CD14-positive monocyte (primary cell): ENCODE results near the gene DHCR24. TPM values are rescaled to one million over a fixed set of nuclear protein-coding genes. Genes with fewer than 3 reads are reported as not detected.

Experiments used
- DNase-seq, 3 donors: peaks; one replicate each; pipeline ENCODE4 v3.0.0-alpha.2; 2011 to 2022
- H2AFZ ChIP-seq: 2 replicates; pipeline ENCODE4 v1.6.0; 2012; ENCODE audit warnings: mild to moderate bottlenecking, low read depth, low read length, inconsistent platforms; ENCODE audit not compliant: insufficient read depth, poor library complexity, severe bottlenecking
- H3K27ac ChIP-seq, 2 donors: 1 replicate in 1 of 2; 2 replicates in 1 of 2; pipeline ENCODE4 v1.5.1; 2012 to 2013; ENCODE audit warnings: low read length in 2 of 2, control low read depth in 1 of 2, inconsistent platforms in 1 of 2, low read depth in 1 of 2, mild to moderate bottlenecking in 1 of 2
- H3K27me3 ChIP-seq, 2 donors: one replicate each; pipeline versions ENCODE4 v1.6.0 to v1.6.1; 2011 to 2013; ENCODE audit warnings: low read length in 2 of 2; ENCODE audit not compliant: control insufficient read depth in 2 of 2, insufficient read depth in 2 of 2
- H3K36me3 ChIP-seq, 2 donors: replicated peaks in 1 of 2; 1 replicate in 1 of 2; 2 replicates in 1 of 2; pipeline versions ENCODE4 v1.5.1 to v1.6.1; 2012 to 2013; ENCODE audit warnings: low read length in 2 of 2, control low read depth in 1 of 2, inconsistent platforms in 1 of 2, mild to moderate bottlenecking in 1 of 2; ENCODE audit not compliant: insufficient read depth in 2 of 2, control insufficient read depth in 1 of 2
- H3K4me1 ChIP-seq, 2 donors: 1 replicate in 1 of 2; 2 replicates in 1 of 2; pipeline versions ENCODE4 v1.5.1 to v1.6.1; 2012 to 2013; ENCODE audit warnings: low read length in 2 of 2, control low read depth in 1 of 2, inconsistent platforms in 1 of 2, mild to moderate bottlenecking in 1 of 2, moderate library complexity in 1 of 2; ENCODE audit not compliant: insufficient read depth in 2 of 2, control insufficient read depth in 1 of 2
- H3K4me2 ChIP-seq: replicated peaks from 2 replicates; pipeline ENCODE3; 2012; ENCODE audit warnings: low read length, moderate library complexity, mild to moderate bottlenecking; ENCODE audit not compliant: poor library complexity, severe bottlenecking; ENCODE audit errors: extremely low read depth
- H3K4me3 ChIP-seq, 3 experiments: fragments of 200-600 bp in 1 of 3; sonication (generic) in 1 of 3; replicated peaks in 1 of 3; 1 replicate in 2 of 3; 2 replicates in 1 of 3; pipeline ENCODE4 v1.5.1; 2011 to 2013; ENCODE audit warnings: low read length in 3 of 3, mild to moderate bottlenecking in 3 of 3, control low read depth in 2 of 3, low read depth in 2 of 3, inconsistent platforms in 1 of 3, moderate library complexity in 1 of 3
- H3K79me2 ChIP-seq: 2 replicates; pipeline ENCODE4 v1.6.0; 2012; ENCODE audit warnings: mild to moderate bottlenecking, control low read depth, inconsistent platforms, low read length, moderate library complexity; ENCODE audit not compliant: insufficient read depth
- H3K9ac ChIP-seq: 2 replicates; pipeline ENCODE4 v1.6.0; 2017; ENCODE audit warnings: low read length, mild to moderate bottlenecking; ENCODE audit not compliant: insufficient read depth, poor library complexity, severe bottlenecking
- H3K9me3 ChIP-seq, 2 donors: replicated peaks in 1 of 2; 1 replicate in 1 of 2; 2 replicates in 1 of 2; pipeline versions ENCODE4 v1.5.1 to v1.6.1; 2012 to 2013; ENCODE audit warnings: low read length in 2 of 2, control low read depth in 1 of 2; ENCODE audit not compliant: control insufficient read depth in 1 of 2, insufficient read depth in 1 of 2
- H4K20me1 ChIP-seq: 2 replicates; pipeline ENCODE4 v1.6.0; 2012; ENCODE audit warnings: mild to moderate bottlenecking, low read length, control low read depth, moderate library complexity; ENCODE audit not compliant: insufficient read depth
- H3K27ac Mint-ChIP-seq, 7 donors: one replicate each; pipeline ENCODE4 v1.8.0; 2020; ENCODE audit warnings: mild to moderate bottlenecking in 7 of 7, mixed read lengths in 7 of 7, moderate library complexity in 6 of 7, inconsistent platforms in 2 of 7
- H3K27me3 Mint-ChIP-seq, 3 donors: one replicate each; pipeline ENCODE4 v1.8.0; 2021 to 2022; ENCODE audit warnings: low read depth in 3 of 3, mild to moderate bottlenecking in 3 of 3, mixed read lengths in 3 of 3, moderate library complexity in 3 of 3, inconsistent platforms in 1 of 3
- H3K36me3 Mint-ChIP-seq, 2 donors: one replicate each; pipeline ENCODE4 v1.8.0; 2020; ENCODE audit warnings: mixed read lengths in 2 of 2, inconsistent platforms in 1 of 2, mild to moderate bottlenecking in 1 of 2
- H3K4me1 Mint-ChIP-seq: one replicate; pipeline ENCODE4 v1.8.0; 2020; ENCODE audit warnings: mild to moderate bottlenecking, mixed read lengths
- H3K4me3 Mint-ChIP-seq, 2 donors: one replicate each; pipeline ENCODE4 v1.8.0; 2020; ENCODE audit warnings: mild to moderate bottlenecking in 2 of 2, mixed read lengths in 2 of 2, moderate library complexity in 1 of 2
- H3K9me3 Mint-ChIP-seq, 7 donors: one replicate each; pipeline ENCODE4 v1.8.0; 2020 to 2022; ENCODE audit warnings: mixed read lengths in 7 of 7, mild to moderate bottlenecking in 6 of 7, moderate library complexity in 6 of 7, inconsistent platforms in 2 of 7
- WGBS: methylation state at CpG from one replicate; pipeline ENCODE4 v1.1.5; 2013; ENCODE audit warnings: missing lambda C conversion rate; ENCODE audit not compliant: insufficient coverage; 5-methylcytosine and 5-hydroxymethylcytosine counted together
- intact Hi-C, 2 donors: fragments of 100-400 bp; cut with micrococcal nuclease; formaldehyde crosslinking; loops; one replicate each; pipeline versions ENCODE4 v1.15.0 to v1.15.1; 2023
- polyA plus RNA-seq, 3 donors: library from polyadenylated mRNA; depleted of rRNA in 1 of 3; unstranded in 2 of 3; stranded (reverse) in 1 of 3; fragments of 300-500 nt in 2 of 3; fragments of >200 nt in 1 of 3; fragmentation: Illumina TruSeq in 2 of 3; gene quantifications; 1 replicate in 2 of 3; 2 replicates in 1 of 3; pipeline ENCODE4 v1.2.3, GENCODE V29; 2012 to 2021
- TF ChIP-seq, protein P1 (sequence below): fragments of 200-600 bp; IDR thresholded peaks from one replicate; pipeline ENCODE4 v1.8.0; 2022; ENCODE audit warnings: antibody characterized with exemption, mild to moderate bottlenecking

Gene DHCR24
- polyA plus RNA-seq, 3 donors = 0.48 to 3.5 (median 3.0) TPM

DNA sequence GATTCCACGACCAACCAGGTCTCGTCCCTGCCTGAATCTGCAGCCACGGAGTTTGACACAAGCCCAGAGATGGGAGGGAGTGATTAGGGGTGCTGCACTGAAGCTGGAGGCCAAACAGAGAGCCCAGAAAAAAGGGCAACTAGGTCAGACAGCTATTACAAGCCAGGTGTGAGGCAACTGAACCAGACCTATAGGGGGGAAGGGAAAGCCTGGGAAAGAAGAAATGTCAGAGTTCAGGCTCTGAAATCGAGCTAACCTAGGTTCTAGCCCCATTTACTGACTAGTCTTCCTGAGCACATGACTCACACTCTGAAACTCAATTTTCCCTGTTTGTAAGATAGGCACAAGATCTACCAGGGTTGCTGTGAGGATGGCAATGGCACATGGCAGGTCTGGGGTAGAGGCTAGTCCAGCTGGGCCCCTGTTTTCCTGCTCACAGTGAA, 1.7 kb downstream of the DHCR24 start:
- intact Hi-C loops = no loop called here
- H3K27ac Mint-ChIP-seq = peak overlapping the region in 1 of 7 donors; percentile 42
- no peak overlapping the region for H3K27ac ChIP-seq
- TF ChIP-seq, protein P1, sequence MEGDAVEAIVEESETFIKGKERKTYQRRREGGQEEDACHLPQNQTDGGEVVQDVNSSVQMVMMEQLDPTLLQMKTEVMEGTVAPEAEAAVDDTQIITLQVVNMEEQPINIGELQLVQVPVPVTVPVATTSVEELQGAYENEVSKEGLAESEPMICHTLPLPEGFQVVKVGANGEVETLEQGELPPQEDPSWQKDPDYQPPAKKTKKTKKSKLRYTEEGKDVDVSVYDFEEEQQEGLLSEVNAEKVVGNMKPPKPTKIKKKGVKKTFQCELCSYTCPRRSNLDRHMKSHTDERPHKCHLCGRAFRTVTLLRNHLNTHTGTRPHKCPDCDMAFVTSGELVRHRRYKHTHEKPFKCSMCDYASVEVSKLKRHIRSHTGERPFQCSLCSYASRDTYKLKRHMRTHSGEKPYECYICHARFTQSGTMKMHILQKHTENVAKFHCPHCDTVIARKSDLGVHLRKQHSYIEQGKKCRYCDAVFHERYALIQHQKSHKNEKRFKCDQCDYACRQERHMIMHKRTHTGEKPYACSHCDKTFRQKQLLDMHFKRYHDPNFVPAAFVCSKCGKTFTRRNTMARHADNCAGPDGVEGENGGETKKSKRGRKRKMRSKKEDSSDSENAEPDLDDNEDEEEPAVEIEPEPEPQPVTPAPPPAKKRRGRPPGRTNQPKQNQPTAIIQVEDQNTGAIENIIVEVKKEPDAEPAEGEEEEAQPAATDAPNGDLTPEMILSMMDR = no peak
- H3K4me2 ChIP-seq = no peak overlapping the region
- H3K79me2 ChIP-seq = no peaks in the 10 kb centered on the region
- peaks cover 0 to 5% (median 0%) of the 10 kb centered on the region in 7 donors for H3K9me3 Mint-ChIP-seq
- H3K27me3 ChIP-seq = peaks cover 6 to 37% of the 10 kb centered on the region in 2 donors
- no peak overlapping the region for H2AFZ ChIP-seq
- no peak for DNase-seq
- peaks cover 21 to 35% of the 10 kb centered on the region in 2 donors for H3K4me1 ChIP-seq
- H3K9ac ChIP-seq = no peak overlapping the region
- peaks cover 19 to 34% (median 34%) of the 10 kb centered on the region in 3 donors for H3K27me3 Mint-ChIP-seq
- H3K36me3 ChIP-seq = peaks cover 0 to 4% of the 10 kb centered on the region in 2 donors
- 97% methylated on average over 3 of the region's 4 CpGs for WGBS
- no peak overlapping the region for H3K4me3 Mint-ChIP-seq
- no peaks in the 10 kb centered on the region for H3K9me3 ChIP-seq
- no peak overlapping the region for H3K4me3 ChIP-seq
- H4K20me1 ChIP-seq = no peaks in the 10 kb centered on the region
- peaks cover 2 to 11% of the 10 kb centered on the region in 2 donors for H3K36me3 Mint-ChIP-seq
- peaks cover 45% of the 10 kb centered on the region for H3K4me1 Mint-ChIP-seq

GRCh38 chr1:54884768-54885167, 2.2 kb downstream of the DHCR24 start:
- TF ChIP-seq, protein P1 = no peak
- Histone ChIP-seq H3K9ac (no peak overlapping the region), H2AFZ (no peak overlapping the region), H3K4me2 (no peak overlapping the region), H3K27ac (no peak overlapping the region), H3K4me1 (peaks cover 21 to 35% of the 10 kb centered on the region in 2 donors), H3K36me3 (peaks cover 0 to 4% of the 10 kb centered on the region in 2 donors), H3K79me2 (no peaks in the 10 kb centered on the region), H3K27me3 (peaks cover 6 to 32% of the 10 kb centered on the region in 2 donors), H3K9me3 (no peaks in the 10 kb centered on the region), H4K20me1 (no peaks in the 10 kb centered on the region), H3K4me3 (no peak overlapping the region)
- DNase-seq = no peak
- peaks cover 0 to 5% (median 0%) of the 10 kb centered on the region in 7 donors for H3K9me3 Mint-ChIP-seq
- intact Hi-C loops = no loop called here
- H3K27ac Mint-ChIP-seq = no peak overlapping the region
- WGBS = 89% methylated on average over 3 of the region's 3 CpGs
- peaks cover 2 to 13% of the 10 kb centered on the region in 2 donors for H3K36me3 Mint-ChIP-seq
- H3K4me3 Mint-ChIP-seq = no peak overlapping the region
- peaks cover 18 to 32% (median 32%) of the 10 kb centered on the region in 3 donors for H3K27me3 Mint-ChIP-seq
- H3K4me1 Mint-ChIP-seq = peaks cover 45% of the 10 kb centered on the region
